ENCODE data around the gene RPAP2. TPM values are rescaled to one million over a fixed set of nuclear protein-coding genes. Genes with fewer than 3 reads are reported as not detected.
"Not testable (repeated sequence)": the region's sequence is repeated elsewhere in the genome, so short reads cannot be mapped to it uniquely, and the experiment has no call there.

The RPAP2 gene
- total and polyA plus RNA-seq, 2 donors (not counting 3 experiments of a cell fraction or from before 2014, with no cell fraction given), result 4.3 to 24.9 TPM

DNA sequence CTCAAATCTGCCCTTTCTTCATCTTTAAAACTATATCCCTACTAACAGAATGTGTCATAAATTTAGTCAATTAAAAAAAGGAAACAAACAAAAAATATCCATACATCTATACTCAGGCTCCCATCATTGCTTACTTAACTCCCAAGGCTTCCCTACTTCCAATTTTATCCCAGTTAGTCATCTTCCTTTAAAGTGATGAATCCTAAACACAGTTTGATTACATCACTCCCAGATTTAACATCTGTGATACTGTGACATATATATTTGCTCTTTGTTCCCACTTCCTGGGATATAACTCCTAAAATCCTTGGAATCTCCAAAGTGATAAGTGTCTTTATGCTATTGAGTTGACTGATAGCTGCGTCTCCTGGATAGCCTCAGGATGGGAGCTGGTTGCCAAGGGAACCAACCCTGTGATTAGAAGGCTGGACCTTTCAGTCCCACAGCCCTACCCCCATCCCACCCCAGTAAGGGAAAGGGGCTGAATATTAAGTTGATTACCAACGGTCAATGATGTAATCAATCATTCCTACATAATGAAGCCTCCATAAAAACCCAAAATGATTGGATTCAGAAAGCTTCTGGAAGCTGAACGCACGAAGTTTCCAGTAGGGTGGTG is 21.6 kb upstream of the RPAP2 start:
- H3K27ac ChIP-seq (ENCODE audit: insufficient read depth, low read depth, low read length), result peak overlapping the region; percentile 75
- peak overlapping the region; percentile 1 for H3K4me2 ChIP-seq (ENCODE audit: insufficient read depth, low read length)
- H4K20me1 ChIP-seq (replicated peaks; ENCODE audit: control insufficient read depth, extremely low read depth, insufficient read depth, low read length), result no peaks in the 10 kb centered on the region
- no peaks in the 10 kb centered on the region for H3K79me2 ChIP-seq (ENCODE audit: control insufficient read depth, insufficient read depth, low read length)
- ChIA-PET POLR2A (no interaction called here), CTCF (interaction anchor here (7.1 kb wide), 1 partner anchor 14 kb away, joined by 37 read pairs; no protein-coding TSS in a partner anchor)
- intact Hi-C loops (cut with micrococcal nuclease) (no loop called here), dilution Hi-C loops (cut with MboI; ENCODE audit: extremely low pct_ligation_motif_present, low sequenced_read_pairs) (no loop called here)
- peak; percentile 82 for FAIRE-seq
- H3K9ac ChIP-seq (replicated peaks; ENCODE audit: extremely low read depth, insufficient read depth, low read length), result no peak overlapping the region
- no peaks in the 10 kb centered on the region for H3K9me3 ChIP-seq (replicated peaks; ENCODE audit: control insufficient read depth, insufficient read depth, low read length)
- DNase-seq (ENCODE audit: low read depth, low spot score), result peak; percentile 55
- H3K36me3 ChIP-seq (ENCODE audit: control insufficient read depth in 2 of 2, extremely low read depth in 1 of 2, insufficient read depth in 2 of 2, low read length in 2 of 2), result peaks cover 0 to 3% of the 10 kb centered on the region in 2 experiments
- TF ChIP-seq GATA2 (IDR thresholded peaks at IDR 0.05; ENCODE audit: insufficient read depth, insufficient read length, low read depth, low read length), result no peak
- peak; percentile 39 for TF ChIP-seq POLR2AphosphoS5 (IDR thresholded peaks at IDR 0.05; ENCODE audit: insufficient read depth, low read depth, low read length)
- TF ChIP-seq MYC (IDR thresholded peaks at IDR 0.05; ENCODE audit: low read depth, low read length), result no peak
- no peak for TF ChIP-seq POLR2A (IDR thresholded peaks at IDR 0.05; ENCODE audit: low read depth, low read length)
- TF ChIP-seq JUN (IDR thresholded peaks at IDR 0.05; ENCODE audit: borderline replicate concordance, insufficient read depth, insufficient read length, low read depth), result peak; percentile 64
- TF ChIP-seq FOS (IDR thresholded peaks at IDR 0.05; ENCODE audit: borderline replicate concordance, insufficient read depth, low read length), result peak; percentile 69
- TF ChIP-seq, protein P1, sequence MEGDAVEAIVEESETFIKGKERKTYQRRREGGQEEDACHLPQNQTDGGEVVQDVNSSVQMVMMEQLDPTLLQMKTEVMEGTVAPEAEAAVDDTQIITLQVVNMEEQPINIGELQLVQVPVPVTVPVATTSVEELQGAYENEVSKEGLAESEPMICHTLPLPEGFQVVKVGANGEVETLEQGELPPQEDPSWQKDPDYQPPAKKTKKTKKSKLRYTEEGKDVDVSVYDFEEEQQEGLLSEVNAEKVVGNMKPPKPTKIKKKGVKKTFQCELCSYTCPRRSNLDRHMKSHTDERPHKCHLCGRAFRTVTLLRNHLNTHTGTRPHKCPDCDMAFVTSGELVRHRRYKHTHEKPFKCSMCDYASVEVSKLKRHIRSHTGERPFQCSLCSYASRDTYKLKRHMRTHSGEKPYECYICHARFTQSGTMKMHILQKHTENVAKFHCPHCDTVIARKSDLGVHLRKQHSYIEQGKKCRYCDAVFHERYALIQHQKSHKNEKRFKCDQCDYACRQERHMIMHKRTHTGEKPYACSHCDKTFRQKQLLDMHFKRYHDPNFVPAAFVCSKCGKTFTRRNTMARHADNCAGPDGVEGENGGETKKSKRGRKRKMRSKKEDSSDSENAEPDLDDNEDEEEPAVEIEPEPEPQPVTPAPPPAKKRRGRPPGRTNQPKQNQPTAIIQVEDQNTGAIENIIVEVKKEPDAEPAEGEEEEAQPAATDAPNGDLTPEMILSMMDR (IDR thresholded peaks at IDR 0.05; ENCODE audit: extremely low read depth in 1 of 2, insufficient read depth in 1 of 2, low read depth in 1 of 2, low read length in 2 of 2), result no peak
- TF ChIP-seq, protein P2, sequence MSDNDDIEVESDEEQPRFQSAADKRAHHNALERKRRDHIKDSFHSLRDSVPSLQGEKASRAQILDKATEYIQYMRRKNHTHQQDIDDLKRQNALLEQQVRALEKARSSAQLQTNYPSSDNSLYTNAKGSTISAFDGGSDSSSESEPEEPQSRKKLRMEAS (IDR thresholded peaks at IDR 0.05; ENCODE audit: insufficient read depth, insufficient read length), result no peak
- no peak for TF ChIP-seq EZH2 (IDR thresholded peaks at IDR 0.05; ENCODE audit: borderline replicate concordance, low read depth, low read length, severe bottlenecking)
- no peaks in the 10 kb centered on the region for H3K9me1 ChIP-seq (replicated peaks; ENCODE audit: control insufficient read depth, extremely low read depth, insufficient read depth, low read length)
- no peak overlapping the region for H3K4me3 ChIP-seq (replicated peaks in 1 of 3; ENCODE audit: insufficient read depth in 1 of 3, low read depth in 1 of 3, low read length in 3 of 3)
- BruUV-seq (replicated peaks), result TSS peak; percentile 83
- H3K27me3 ChIP-seq (ENCODE audit: control insufficient read depth in 2 of 2, insufficient read depth in 2 of 2, low read length in 2 of 2), result no peaks in the 10 kb centered on the region
- H2AFZ ChIP-seq (ENCODE audit: low read depth, low read length), result no peak overlapping the region
- peaks cover 20% of the 10 kb centered on the region for H3K4me1 ChIP-seq (ENCODE audit: control insufficient read depth, extremely low read depth, insufficient read depth, low read length)

DNA sequence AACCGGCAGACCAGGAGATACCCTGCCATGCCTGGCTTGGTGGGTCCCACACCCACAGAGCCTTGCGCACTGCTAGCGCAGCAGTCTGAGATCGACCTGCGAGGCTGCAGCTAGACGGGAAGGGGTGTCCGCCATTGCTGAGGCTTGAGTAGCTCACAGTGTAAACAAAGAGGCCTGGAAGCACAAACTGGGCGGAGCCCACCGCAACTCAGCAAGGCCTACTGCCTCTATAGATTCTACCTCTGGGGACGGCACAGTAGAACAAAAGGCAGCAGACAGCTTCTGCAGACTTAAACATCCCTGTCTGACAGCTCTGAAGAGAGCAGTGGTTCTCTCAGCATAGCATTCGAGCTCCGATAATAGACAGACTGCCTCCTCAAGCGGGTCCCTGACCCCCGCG is 19.1 kb upstream of the RPAP2 start:
- H3K27ac ChIP-seq (ENCODE audit: insufficient read depth, low read depth, low read length); H3K4me2 ChIP-seq (ENCODE audit: insufficient read depth, low read length); POLR2A ChIA-PET; intact Hi-C loops (cut with micrococcal nuclease); H3K9me1 ChIP-seq (replicated peaks; ENCODE audit: control insufficient read depth, extremely low read depth, insufficient read depth, low read length); H3K4me3 ChIP-seq (replicated peaks in 1 of 3; ENCODE audit: insufficient read depth in 1 of 3, low read depth in 1 of 3, low read length in 3 of 3); DNase-seq (ENCODE audit: low read depth, low spot score); H3K9me3 ChIP-seq (replicated peaks; ENCODE audit: control insufficient read depth, insufficient read depth, low read length); BruUV-seq (replicated peaks); H3K27me3 ChIP-seq (ENCODE audit: control insufficient read depth in 2 of 2, insufficient read depth in 2 of 2, low read length in 2 of 2); H3K36me3 ChIP-seq (ENCODE audit: control insufficient read depth in 2 of 2, extremely low read depth in 1 of 2, insufficient read depth in 2 of 2, low read length in 2 of 2); dilution Hi-C loops (cut with MboI; ENCODE audit: extremely low pct_ligation_motif_present, low sequenced_read_pairs); H2AFZ ChIP-seq (ENCODE audit: low read depth, low read length); H4K20me1 ChIP-seq (replicated peaks; ENCODE audit: control insufficient read depth, extremely low read depth, insufficient read depth, low read length); H3K9ac ChIP-seq (replicated peaks; ENCODE audit: extremely low read depth, insufficient read depth, low read length); H3K79me2 ChIP-seq (ENCODE audit: control insufficient read depth, insufficient read depth, low read length); FAIRE-seq: not testable (repeated sequence)
- CTCF ChIA-PET, result interaction anchor here (7.1 kb wide), 1 partner anchor 11 kb away, joined by 37 read pairs; no protein-coding TSS in a partner anchor
- H3K4me1 ChIP-seq (ENCODE audit: control insufficient read depth, extremely low read depth, insufficient read depth, low read length), result peaks cover 15% of the 10 kb centered on the region

Measured in endothelial cell of umbilical vein (primary cell).